Nasal cavity respiratory epithelium epithelial cell of viscerocranial mucosa (primary cell): ENCODE data around the gene OR5T1. TPM values are rescaled to one million over a fixed set of nuclear protein-coding genes. Genes with fewer than 3 reads are reported as not detected.

Experiments used
- total RNA-seq: library from RNA; depleted of rRNA; stranded (reverse); fragments of >200 nt; gene quantifications from 2 replicates; pipeline ENCODE4 v1.2.3, GENCODE V29; 2014

Gene OR5T1
- total RNA-seq: not detected in 2 replicates

GRCh38 chr11:56273854-56274253 lies at the start of gene OR5T1:
OR5T1 (plus strand) TSS chr11:56274154; CDS start chr11:56275639, 1,485 bp downstream.

GRCh38 chr11:56234155-56234554 lies 39.8 kb upstream of the OR5T1 start, which contains the start of gene OR5T2:
OR5T2 (minus strand) TSS chr11:56234255; CDS start chr11:56233062, 1,193 bp downstream.

GRCh38 chr11:56251954-56252353 lies 22.0 kb upstream of the OR5T1 start, which contains the start of gene OR5T3:
OR5T3 (plus strand) TSS chr11:56252254; CDS start chr11:56252254, 0 bp downstream.

GRCh38 chr11:56292154-56292553 lies 18.2 kb downstream of the OR5T1 start, which contains the start of gene OR8H1:
OR8H1 (minus strand) TSS chr11:56292254; CDS start chr11:56291062, 1,192 bp downstream.

GRCh38 chr11:56314844-56315243 lies 40.9 kb downstream of the OR5T1 start, which contains the start of gene OR8K3:
OR8K3 (plus strand) TSS chr11:56315144; CDS start chr11:56318307, 3,163 bp downstream.

Other genes starting within 250 kb of the OR5T1 start
- gene OR5AS1, start 246.5 kb upstream of the OR5T1 start, total RNA-seq: not detected in 2 replicates
- gene OR8I2, start 180.8 kb upstream of the OR5T1 start, total RNA-seq: not detected in 2 replicates
- gene OR8H2, start 170.5 kb upstream of the OR5T1 start, total RNA-seq: not detected in 2 replicates
- not detected in 2 replicates for gene OR8H3, start 151.8 kb upstream of the OR5T1 start, total RNA-seq
- not detected in 2 replicates for gene OR8J3, start 134.0 kb upstream of the OR5T1 start, total RNA-seq
- gene OR8K5, start 113.8 kb upstream of the OR5T1 start, total RNA-seq: not detected in 2 replicates
- gene OR5J2, start 97.5 kb upstream of the OR5T1 start, total RNA-seq: not detected in 2 replicates
- gene OR5T2, start 39.9 kb upstream of the OR5T1 start, total RNA-seq: not detected in 2 replicates
- gene OR5T3, start 21.9 kb upstream of the OR5T1 start, total RNA-seq: not detected in 2 replicates
- not detected in 2 replicates for gene OR8H1, start 18.1 kb downstream of the OR5T1 start, total RNA-seq
- gene OR8K3, start 41.0 kb downstream of the OR5T1 start, total RNA-seq: not detected in 2 replicates
- not detected in 2 replicates for gene OR8K1, start 71.9 kb downstream of the OR5T1 start, total RNA-seq
- gene OR8J1, start 80.1 kb downstream of the OR5T1 start, total RNA-seq: not detected in 2 replicates
- not detected in 2 replicates for gene OR8U1, start 101.5 kb downstream of the OR5T1 start, total RNA-seq
- not detected in 2 replicates for gene OR5AL1, start 138.5 kb downstream of the OR5T1 start, total RNA-seq
- not detected in 2 replicates for gene OR5M3, start 199.2 kb downstream of the OR5T1 start, total RNA-seq
- gene OR5M8, start 217.2 kb downstream of the OR5T1 start, total RNA-seq: not detected in 2 replicates